Measurements from ENCODE around the gene H1-8. TPM values are rescaled to one million over a fixed set of nuclear protein-coding genes. Genes with fewer than 3 reads are reported as not detected.

Gene H1-8
- total RNA-seq, 1 experiment from 2014 or later: not detected

GRCh38 chr3:129584631-129585030 lies 41.7 kb downstream of the H1-8 start (continued):
- TF ChIP-seq SP1 (IDR thresholded peaks at IDR 0.05; ENCODE audit: low read depth) (no peak), TCF7L2 (IDR thresholded peaks at IDR 0.05; ENCODE audit: borderline replicate concordance, extremely low read depth, insufficient read depth, insufficient read length) (no peak), CBX3 (IDR thresholded peaks at IDR 0.05; ENCODE audit: low read depth) (no peak)

DNA sequence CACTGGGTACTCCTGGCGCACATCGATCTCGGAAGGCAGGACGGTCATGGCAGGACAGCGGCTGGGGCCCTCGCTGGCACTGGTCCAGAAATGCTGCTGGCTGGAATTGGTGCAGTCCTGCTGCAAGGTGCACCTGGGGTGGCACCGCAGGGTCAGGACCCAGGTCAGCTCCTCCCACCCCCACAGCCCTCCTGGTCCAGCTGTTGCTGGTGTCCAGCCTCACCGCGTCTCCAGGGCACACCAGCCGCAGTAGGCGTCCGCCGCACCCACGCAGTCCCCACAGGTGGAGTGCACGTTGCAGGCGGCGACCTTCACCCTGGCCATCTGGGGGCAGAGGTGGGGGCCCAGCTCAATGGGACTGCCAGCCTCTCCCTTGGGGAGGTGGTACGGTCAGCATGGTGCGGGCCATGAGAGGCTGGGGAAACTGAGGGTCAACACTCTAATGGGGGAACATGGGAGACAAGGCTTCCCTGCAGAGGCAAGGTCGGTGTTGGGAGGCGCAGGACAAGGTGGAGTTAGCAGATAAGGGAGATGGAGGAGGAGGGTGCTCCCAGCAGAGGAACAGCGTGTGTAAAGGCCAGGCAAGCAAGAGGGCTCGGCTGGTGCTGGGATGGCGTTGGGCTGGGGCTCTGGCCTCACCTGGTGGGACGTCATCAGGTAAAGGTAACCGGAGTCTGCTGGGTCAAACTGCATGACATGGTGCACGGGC lies 43.1 kb downstream of the H1-8 start:
- no TSS peak for BruUV-seq (replicated peaks)
- Histone ChIP-seq H3K4me2 (ENCODE audit: low read length) (no peak overlapping the region), H3K9me2 (ENCODE audit: insufficient read depth) (no peaks in the 10 kb centered on the region), H4K20me1 (ENCODE audit: insufficient read depth) (no peaks in the 10 kb centered on the region), H2AFZ (ENCODE audit: low read depth, low read length, poor library complexity, severe bottlenecking) (no peak overlapping the region), H3K4me1 (ENCODE audit: control insufficient read depth in 1 of 2, insufficient read depth in 2 of 2, low read length in 2 of 2) (no peaks in the 10 kb centered on the region), H3K27ac (ENCODE audit: low read depth, low read length) (no peak overlapping the region), H3K4me3 (replicated peaks in 1 of 2; ENCODE audit: low read depth in 1 of 2, low read length in 2 of 2) (no peak overlapping the region), H3K9me3 (ENCODE audit: control insufficient read depth in 1 of 2, insufficient read depth in 1 of 2, low read depth in 1 of 2, low read length in 2 of 2) (no peaks in the 10 kb centered on the region), H3K79me2 (ENCODE audit: insufficient read depth, low read length) (peaks cover 4% of the 10 kb centered on the region; the same call in 1 of the 2 replicates), H3K36me3 (ENCODE audit: control insufficient read depth in 1 of 2, insufficient read depth in 2 of 2, low read length in 2 of 2) (no peaks in the 10 kb centered on the region; a peak in 1 of 4 replicates), H3K9ac (ENCODE audit: low read length) (no peak overlapping the region), H3K27me3 (ENCODE audit: insufficient read depth, low read length) (no peaks in the 10 kb centered on the region)
- TF ChIP-seq ELF1 (IDR thresholded peaks at IDR 0.05; ENCODE audit: borderline replicate concordance, low read depth) (no peak), SIN3A (IDR thresholded peaks at IDR 0.05; ENCODE audit: low read depth) (no peak), CEBPB (IDR thresholded peaks at IDR 0.05; ENCODE audit: low read depth) (no peak), ZFX (IDR thresholded peaks at IDR 0.05) (no peak)
- intact Hi-C loops (cut with micrococcal nuclease): no loop called here
- DNase-seq (ENCODE audit: low read depth, low spot score) (no peak), ATAC-seq (no peak)
- ChIA-PET POLR2A (no interaction called here), CTCF (no interaction called here), RAD21 (ENCODE audit: low non-redundant PET in 1 of 2, low total read pairs in 2 of 2, uncharacterized antibody in 2 of 2, unreplicated experiment in 2 of 2) (no interaction called here)

DNA sequence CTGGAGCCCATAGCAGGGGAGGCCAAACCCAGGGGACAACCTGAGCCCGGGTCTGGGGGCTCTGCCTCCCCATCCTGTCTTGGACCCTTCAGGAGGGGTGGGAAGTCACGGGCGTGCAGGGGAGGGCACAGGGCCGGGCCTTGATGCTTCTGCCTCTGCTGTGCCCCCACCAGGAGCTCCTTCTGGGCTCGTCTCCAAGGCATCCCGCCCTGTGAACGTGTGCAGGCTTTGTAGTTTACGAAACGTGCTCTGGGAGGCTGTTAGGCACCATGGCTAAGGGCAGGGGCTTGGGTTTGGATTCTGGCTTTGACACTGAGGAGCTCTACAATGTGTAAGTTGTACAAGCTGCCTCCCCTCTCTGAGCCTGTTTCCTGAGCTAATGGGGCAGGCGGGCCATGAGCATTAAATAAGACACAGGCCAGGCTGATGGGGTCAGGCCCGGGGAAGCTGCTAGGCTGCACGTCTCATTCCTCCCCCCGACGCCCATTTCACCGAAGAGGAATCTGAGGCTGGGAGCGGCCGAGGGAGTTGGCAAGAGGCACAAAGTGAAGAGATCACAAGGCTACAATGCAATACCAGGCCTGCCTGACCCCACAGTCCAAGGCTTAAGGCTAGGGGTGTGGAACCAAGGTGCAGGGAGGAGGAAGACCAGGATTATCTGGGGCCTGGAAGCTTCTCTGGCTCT lies 43.9 kb downstream of the H1-8 start:
- H3K9me3 ChIP-seq (ENCODE audit: control insufficient read depth in 1 of 2, insufficient read depth in 1 of 2, low read depth in 1 of 2, low read length in 2 of 2): no peaks in the 10 kb centered on the region
- no peak overlapping the region for H3K9ac ChIP-seq (ENCODE audit: low read length)
- no peak for DNase-seq (ENCODE audit: low read depth, low spot score)
- RAD21 ChIA-PET (ENCODE audit: low non-redundant PET in 1 of 2, low total read pairs in 2 of 2, uncharacterized antibody in 2 of 2, unreplicated experiment in 2 of 2): no interaction called here
- H3K79me2 ChIP-seq (ENCODE audit: insufficient read depth, low read length): peaks cover 4% of the 10 kb centered on the region; the same call in 1 of the 2 replicates
- CTCF ChIA-PET: no interaction called here
- no peaks in the 10 kb centered on the region for H4K20me1 ChIP-seq (ENCODE audit: insufficient read depth)
- intact Hi-C loops (cut with micrococcal nuclease): no loop called here
- POLR2A ChIA-PET: no interaction called here
- no peak for ATAC-seq
- H2AFZ ChIP-seq (ENCODE audit: low read depth, low read length, poor library complexity, severe bottlenecking): no peak overlapping the region
- no peak overlapping the region for H3K27ac ChIP-seq (ENCODE audit: low read depth, low read length)
- no peaks in the 10 kb centered on the region for H3K9me2 ChIP-seq (ENCODE audit: insufficient read depth)
- H3K27me3 ChIP-seq (ENCODE audit: insufficient read depth, low read length): no peaks in the 10 kb centered on the region
- BruUV-seq (replicated peaks): no TSS peak
- no peaks in the 10 kb centered on the region; a peak in 1 of 4 replicates for H3K36me3 ChIP-seq (ENCODE audit: control insufficient read depth in 1 of 2, insufficient read depth in 2 of 2, low read length in 2 of 2)
- no peak for TF ChIP-seq ELF1 (IDR thresholded peaks at IDR 0.05; ENCODE audit: borderline replicate concordance, low read depth)
- TF ChIP-seq SP1 (IDR thresholded peaks at IDR 0.05; ENCODE audit: low read depth): no peak
- no peak for TF ChIP-seq JUND (IDR thresholded peaks at IDR 0.05)
- no peaks in the 10 kb centered on the region for H3K4me1 ChIP-seq (ENCODE audit: control insufficient read depth in 1 of 2, insufficient read depth in 2 of 2, low read length in 2 of 2)
- no peak overlapping the region for H3K4me2 ChIP-seq (ENCODE audit: low read length)
- no peak overlapping the region for H3K4me3 ChIP-seq (replicated peaks in 1 of 2; ENCODE audit: low read depth in 1 of 2, low read length in 2 of 2)
